ENCODE results near the gene MCM9. TPM values are rescaled to one million over a fixed set of nuclear protein-coding genes. Genes with fewer than 3 reads are reported as not detected.

Gene MCM9
- total and polyA plus RNA-seq, 2 of the 4 experiments (the other 2 are of a cell fraction), result 3.5 to 7.2 TPM

DNA sequence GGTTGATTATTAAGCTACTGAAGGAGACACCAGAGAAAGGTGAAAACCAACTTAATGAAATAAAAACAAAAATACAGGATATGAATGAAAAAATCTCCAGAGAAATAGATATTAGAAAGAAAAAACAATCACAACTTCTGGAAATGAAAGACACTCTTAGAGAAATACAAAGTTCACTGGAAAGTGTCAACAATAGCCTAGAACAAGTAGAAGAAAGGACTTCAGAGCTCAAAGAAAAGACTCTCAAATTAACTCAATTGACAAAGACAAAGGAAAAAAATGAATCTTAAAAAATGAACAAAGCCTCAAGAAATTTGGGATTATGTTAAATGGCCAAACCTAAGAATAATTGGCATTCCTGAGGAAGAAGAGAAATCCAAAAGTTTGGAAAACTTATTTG is 10.3 kb upstream of the MCM9 start:
- DNase-seq (no peak), ATAC-seq (ENCODE audit: low read depth) (no peak)
- peaks cover 2% of the 10 kb centered on the region; the same call in 1 of the 2 replicates for H3K9me3 ChIP-seq (ENCODE audit: control insufficient read depth, insufficient read depth, low read length)
- no peaks in the 10 kb centered on the region for H3K36me3 ChIP-seq (ENCODE audit: control insufficient read depth, insufficient read depth, low read length)
- no peak overlapping the region for H2BK5ac ChIP-seq (ENCODE audit: low read depth, low read length, poor library complexity, severe bottlenecking)
- no peaks in the 10 kb centered on the region; the same call in 1 of the 2 replicates for H3K27me3 ChIP-seq (ENCODE audit: control insufficient read depth, insufficient read depth, low read length)
- H2BK15ac ChIP-seq (ENCODE audit: low read depth, low read length), result no peak overlapping the region
- dilution Hi-C loops (cut with HindIII; ENCODE audit: low sequenced_read_pairs, unreplicated experiment) (no loop called here), intact Hi-C loops (cut with micrococcal nuclease) (no loop called here), in situ Hi-C loops (cut with MboI; ENCODE audit: low sequenced_read_pairs) (no loop called here)
- no peak overlapping the region for H4K8ac ChIP-seq (ENCODE audit: low read depth in 2 of 2, low read length in 2 of 2)
- TF ChIP-seq RFX5 (IDR thresholded peaks at IDR 0.05; ENCODE audit: low read depth, low read length) (no peak), NFE2L2 (IDR thresholded peaks at IDR 0.05; ENCODE audit: low read depth, low read length) (no peak), RCOR1 (IDR thresholded peaks at IDR 0.05; ENCODE audit: insufficient replicate concordance, low read length) (no peak), SMC3 (IDR thresholded peaks at IDR 0.05; ENCODE audit: low read depth, low read length) (no peak), BHLHE40 (IDR thresholded peaks at IDR 0.05; ENCODE audit: low read depth, low read length) (no peak), MAZ (IDR thresholded peaks at IDR 0.05; ENCODE audit: borderline replicate concordance, low read depth, low read length) (no peak), POLR2A (IDR thresholded peaks at IDR 0.05; ENCODE audit: low read depth, low read length) (no peak)
- TF ChIP-seq, protein P1, sequence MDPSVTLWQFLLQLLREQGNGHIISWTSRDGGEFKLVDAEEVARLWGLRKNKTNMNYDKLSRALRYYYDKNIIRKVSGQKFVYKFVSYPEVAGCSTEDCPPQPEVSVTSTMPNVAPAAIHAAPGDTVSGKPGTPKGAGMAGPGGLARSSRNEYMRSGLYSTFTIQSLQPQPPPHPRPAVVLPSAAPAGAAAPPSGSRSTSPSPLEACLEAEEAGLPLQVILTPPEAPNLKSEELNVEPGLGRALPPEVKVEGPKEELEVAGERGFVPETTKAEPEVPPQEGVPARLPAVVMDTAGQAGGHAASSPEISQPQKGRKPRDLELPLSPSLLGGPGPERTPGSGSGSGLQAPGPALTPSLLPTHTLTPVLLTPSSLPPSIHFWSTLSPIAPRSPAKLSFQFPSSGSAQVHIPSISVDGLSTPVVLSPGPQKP (IDR thresholded peaks at IDR 0.05; ENCODE audit: borderline replicate concordance, low read depth, low read length), result no peak
- TF ChIP-seq, protein P2, sequence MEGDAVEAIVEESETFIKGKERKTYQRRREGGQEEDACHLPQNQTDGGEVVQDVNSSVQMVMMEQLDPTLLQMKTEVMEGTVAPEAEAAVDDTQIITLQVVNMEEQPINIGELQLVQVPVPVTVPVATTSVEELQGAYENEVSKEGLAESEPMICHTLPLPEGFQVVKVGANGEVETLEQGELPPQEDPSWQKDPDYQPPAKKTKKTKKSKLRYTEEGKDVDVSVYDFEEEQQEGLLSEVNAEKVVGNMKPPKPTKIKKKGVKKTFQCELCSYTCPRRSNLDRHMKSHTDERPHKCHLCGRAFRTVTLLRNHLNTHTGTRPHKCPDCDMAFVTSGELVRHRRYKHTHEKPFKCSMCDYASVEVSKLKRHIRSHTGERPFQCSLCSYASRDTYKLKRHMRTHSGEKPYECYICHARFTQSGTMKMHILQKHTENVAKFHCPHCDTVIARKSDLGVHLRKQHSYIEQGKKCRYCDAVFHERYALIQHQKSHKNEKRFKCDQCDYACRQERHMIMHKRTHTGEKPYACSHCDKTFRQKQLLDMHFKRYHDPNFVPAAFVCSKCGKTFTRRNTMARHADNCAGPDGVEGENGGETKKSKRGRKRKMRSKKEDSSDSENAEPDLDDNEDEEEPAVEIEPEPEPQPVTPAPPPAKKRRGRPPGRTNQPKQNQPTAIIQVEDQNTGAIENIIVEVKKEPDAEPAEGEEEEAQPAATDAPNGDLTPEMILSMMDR (conservative IDR thresholded peaks at IDR 0.05; ENCODE audit: low read depth, low read length), result no peak
- H3K9ac ChIP-seq (ENCODE audit: low read depth, low read length), result no peak overlapping the region
- no peaks in the 10 kb centered on the region for H3K9me1 ChIP-seq (ENCODE audit: insufficient read depth, low read length)
- H3K79me1 ChIP-seq (ENCODE audit: low read depth in 1 of 2, low read length in 2 of 2), result no peaks in the 10 kb centered on the region
- H3K56ac ChIP-seq (ENCODE audit: extremely low read depth, insufficient read depth, low read length), result no peak overlapping the region
- H3K14ac ChIP-seq (replicated peaks; ENCODE audit: low read depth, low read length), result no peak overlapping the region
- no peak overlapping the region for H3K4ac ChIP-seq (ENCODE audit: low read depth, low read length)
- no peak overlapping the region for H2AFZ ChIP-seq (replicated peaks; ENCODE audit: low read length, poor library complexity)
- no peak overlapping the region for H3K4me2 ChIP-seq (ENCODE audit: low read depth, low read length)
- POLR2A ChIA-PET (ENCODE audit: unreplicated experiment), result no interaction called here
- H4K5ac ChIP-seq (ENCODE audit: low read depth, low read length), result no peak overlapping the region
- CTCF ChIA-PET, result no interaction called here
- no peak overlapping the region for H3K18ac ChIP-seq (ENCODE audit: low read depth, low read length)
- H3K23ac ChIP-seq (ENCODE audit: low read depth, low read length), result no peak overlapping the region
- H2BK20ac ChIP-seq (ENCODE audit: low read depth, low read length), result no peak overlapping the region
- H3K27ac ChIP-seq (ENCODE audit: insufficient read depth, low read length), result no peak overlapping the region
- H4K20me1 ChIP-seq (ENCODE audit: insufficient read depth, low read length), result no peaks in the 10 kb centered on the region
- no peaks in the 10 kb centered on the region for H3K4me1 ChIP-seq (ENCODE audit: control insufficient read depth, insufficient read depth, low read length)
- no peak overlapping the region for H2AK9ac ChIP-seq (replicated peaks; ENCODE audit: low read depth, low read length, poor library complexity)
- no peak overlapping the region for H3K4me3 ChIP-seq (ENCODE audit: insufficient read depth, low read depth, low read length)
- no peak overlapping the region for H4K91ac ChIP-seq (ENCODE audit: insufficient read depth, low read depth, low read length)
- no peak overlapping the region for H2AK5ac ChIP-seq (ENCODE audit: low read depth, low read length)
- no peak overlapping the region for H2BK120ac ChIP-seq (ENCODE audit: low read depth, low read length)
- no TSS peak for BruUV-seq (replicated peaks)

All from IMR-90 (cell line).